GM23338 (cell line): ENCODE data around the gene EED. TPM values are rescaled to one million over a fixed set of nuclear protein-coding genes. Genes with fewer than 3 reads are reported as not detected.

Source experiments
- ATAC-seq: fragments of 200-7000 bp; cut with Tn5 transposase; 3 replicates; pipeline ENCODE4 v1.9.1; 2020
- DNase-seq: peaks from one replicate; pipeline ENCODE4 v3.0.0-alpha.2; 2015; ENCODE audit warnings: low spot score
- H2AFZ ChIP-seq: fragments of 200-600 bp; sonication (generic); 2 replicates; pipeline ENCODE4 v1.8.0; 2016; ENCODE audit warnings: antibody characterized with exemption, mild to moderate bottlenecking, moderate library complexity
- H3F3A ChIP-seq: fragments of 200-600 bp; sonication (generic); replicated peaks from 2 replicates; pipeline ENCODE4 v1.8.0; 2017; ENCODE audit warnings: antibody characterized with exemption, mixed run types, low read depth
- H3K27ac ChIP-seq: fragments of 200-600 bp; sonication (generic); 2 replicates; pipeline ENCODE4 v1.6.1; 2016; ENCODE audit warnings: low read depth
- H3K27me3 ChIP-seq: fragments of 200-600 bp; sonication (generic); 2 replicates; pipeline ENCODE4 v1.8.0; 2016; ENCODE audit warnings: mild to moderate bottlenecking, mixed run types, moderate library complexity; ENCODE audit not compliant: insufficient read depth
- H3K36me3 ChIP-seq: fragments of 200-600 bp; sonication (generic); 2 replicates; pipeline ENCODE4 v1.8.0; 2016; ENCODE audit warnings: mild to moderate bottlenecking; ENCODE audit not compliant: insufficient read depth
- H3K4me1 ChIP-seq: fragments of 200-600 bp; sonication (generic); 2 replicates; pipeline ENCODE4 v1.8.0; 2016; ENCODE audit warnings: mild to moderate bottlenecking, moderate library complexity; ENCODE audit not compliant: insufficient read depth
- H3K4me2 ChIP-seq: fragments of 200-600 bp; sonication (generic); 2 replicates; pipeline ENCODE4 v1.7.1; 2017; ENCODE audit warnings: mixed run types
- H3K4me3 ChIP-seq: fragments of 200-600 bp; sonication (generic); 2 replicates; pipeline ENCODE4 v1.6.1; 2016; ENCODE audit warnings: mixed run types
- H3K79me2 ChIP-seq: fragments of 200-600 bp; sonication (generic); replicated peaks from 2 replicates; pipeline ENCODE4 v1.8.0; 2017; ENCODE audit warnings: mild to moderate bottlenecking; ENCODE audit not compliant: insufficient read depth
- H3K9me2 ChIP-seq: fragments of 200-600 bp; sonication (generic); 2 replicates; pipeline ENCODE4 v1.8.0; 2017; ENCODE audit not compliant: insufficient read depth
- H4K20me1 ChIP-seq: fragments of 200-600 bp; sonication (generic); replicated peaks from 2 replicates; pipeline ENCODE4 v1.8.0; 2017; ENCODE audit warnings: mild to moderate bottlenecking; ENCODE audit not compliant: insufficient read depth
- H3K27ac Mint-ChIP-seq: 2 replicates; pipeline ENCODE4 v1.8.0; 2020; ENCODE audit warnings: inconsistent platforms, mild to moderate bottlenecking, moderate library complexity, mixed read lengths
- H3K27me3 Mint-ChIP-seq: 3 replicates; pipeline ENCODE4 v1.8.0; 2022; ENCODE audit warnings: low read depth, mild to moderate bottlenecking, moderate library complexity, mixed read lengths, inconsistent platforms; ENCODE audit not compliant: insufficient read depth, poor library complexity
- H3K36me3 Mint-ChIP-seq: 3 replicates; pipeline ENCODE4 v1.8.0; 2021; ENCODE audit warnings: low read depth, mild to moderate bottlenecking, inconsistent platforms, moderate library complexity, mixed read lengths
- H3K4me1 Mint-ChIP-seq: 3 replicates; pipeline ENCODE4 v1.8.0; 2020; ENCODE audit warnings: mild to moderate bottlenecking, inconsistent platforms, mixed read lengths
- H3K4me3 Mint-ChIP-seq: 3 replicates; pipeline ENCODE4 v1.8.0; 2021; ENCODE audit warnings: moderate library complexity, mild to moderate bottlenecking, inconsistent platforms, mixed read lengths
- H3K9me3 Mint-ChIP-seq: 3 replicates; pipeline ENCODE4 v1.8.0; 2020; ENCODE audit warnings: moderate library complexity, mild to moderate bottlenecking, inconsistent platforms, mixed read lengths
- CREB1 ChIP-seq: fragments of 250-450 bp; sonication (Bioruptor Pico); IDR thresholded peaks from 2 replicates; pipeline ENCODE4 v1.5.0; 2020; ENCODE audit warnings: low read depth, mild to moderate bottlenecking, moderate library complexity
- ETS1 ChIP-seq: IDR thresholded peaks from 2 replicates; pipeline ENCODE4 v1.6.1; 2016; ENCODE audit warnings: antibody characterized with exemption
- EZH2phosphoT487 ChIP-seq: fragments of 200-600 bp; sonication (generic); IDR thresholded peaks from one replicate; pipeline ENCODE4 v1.8.1; 2018; ENCODE audit warnings: antibody characterized with exemption; ENCODE audit not compliant: unreplicated experiment
- REST ChIP-seq: IDR thresholded peaks from one replicate; pipeline ENCODE4 v1.6.1; 2018; ENCODE audit warnings: antibody characterized with exemption; ENCODE audit not compliant: unreplicated experiment
- ZNF114 ChIP-seq: fragments of 250-450 bp; sonication (Bioruptor Pico); IDR thresholded peaks from 2 replicates; pipeline ENCODE4 v1.5.0; 2020; ENCODE audit warnings: mild to moderate bottlenecking, moderate library complexity
- polyA plus RNA-seq: library from polyadenylated mRNA; unstranded; fragments of >200 nt; fragmentation: Nextera tagmentation; extraction: Ambion mirVana; gene quantifications from 2 replicates; pipeline ENCODE4 v1.2.1, GENCODE V29; 2016
- total RNA-seq: library from RNA; depleted of rRNA; stranded (reverse); fragments of >200 nt; shearing (Covaris generic); gene quantifications from 2 replicates; pipeline ENCODE4 v1.2.3, GENCODE V29; 2014
- TF ChIP-seq, protein P1 (sequence below): fragments of 250-450 bp; sonication (Bioruptor Pico); IDR thresholded peaks from 2 replicates; pipeline ENCODE4 v1.5.0; 2020; ENCODE audit warnings: mild to moderate bottlenecking, moderate library complexity

Gene EED
- total and polyA plus RNA-seq, 2 experiments from 2014 or later = 26.7 to 29.7 TPM

GRCh38 chr11:86197448-86197847 lies 47.1 kb upstream of the EED start (continued):
- TF ChIP-seq, protein P1, sequence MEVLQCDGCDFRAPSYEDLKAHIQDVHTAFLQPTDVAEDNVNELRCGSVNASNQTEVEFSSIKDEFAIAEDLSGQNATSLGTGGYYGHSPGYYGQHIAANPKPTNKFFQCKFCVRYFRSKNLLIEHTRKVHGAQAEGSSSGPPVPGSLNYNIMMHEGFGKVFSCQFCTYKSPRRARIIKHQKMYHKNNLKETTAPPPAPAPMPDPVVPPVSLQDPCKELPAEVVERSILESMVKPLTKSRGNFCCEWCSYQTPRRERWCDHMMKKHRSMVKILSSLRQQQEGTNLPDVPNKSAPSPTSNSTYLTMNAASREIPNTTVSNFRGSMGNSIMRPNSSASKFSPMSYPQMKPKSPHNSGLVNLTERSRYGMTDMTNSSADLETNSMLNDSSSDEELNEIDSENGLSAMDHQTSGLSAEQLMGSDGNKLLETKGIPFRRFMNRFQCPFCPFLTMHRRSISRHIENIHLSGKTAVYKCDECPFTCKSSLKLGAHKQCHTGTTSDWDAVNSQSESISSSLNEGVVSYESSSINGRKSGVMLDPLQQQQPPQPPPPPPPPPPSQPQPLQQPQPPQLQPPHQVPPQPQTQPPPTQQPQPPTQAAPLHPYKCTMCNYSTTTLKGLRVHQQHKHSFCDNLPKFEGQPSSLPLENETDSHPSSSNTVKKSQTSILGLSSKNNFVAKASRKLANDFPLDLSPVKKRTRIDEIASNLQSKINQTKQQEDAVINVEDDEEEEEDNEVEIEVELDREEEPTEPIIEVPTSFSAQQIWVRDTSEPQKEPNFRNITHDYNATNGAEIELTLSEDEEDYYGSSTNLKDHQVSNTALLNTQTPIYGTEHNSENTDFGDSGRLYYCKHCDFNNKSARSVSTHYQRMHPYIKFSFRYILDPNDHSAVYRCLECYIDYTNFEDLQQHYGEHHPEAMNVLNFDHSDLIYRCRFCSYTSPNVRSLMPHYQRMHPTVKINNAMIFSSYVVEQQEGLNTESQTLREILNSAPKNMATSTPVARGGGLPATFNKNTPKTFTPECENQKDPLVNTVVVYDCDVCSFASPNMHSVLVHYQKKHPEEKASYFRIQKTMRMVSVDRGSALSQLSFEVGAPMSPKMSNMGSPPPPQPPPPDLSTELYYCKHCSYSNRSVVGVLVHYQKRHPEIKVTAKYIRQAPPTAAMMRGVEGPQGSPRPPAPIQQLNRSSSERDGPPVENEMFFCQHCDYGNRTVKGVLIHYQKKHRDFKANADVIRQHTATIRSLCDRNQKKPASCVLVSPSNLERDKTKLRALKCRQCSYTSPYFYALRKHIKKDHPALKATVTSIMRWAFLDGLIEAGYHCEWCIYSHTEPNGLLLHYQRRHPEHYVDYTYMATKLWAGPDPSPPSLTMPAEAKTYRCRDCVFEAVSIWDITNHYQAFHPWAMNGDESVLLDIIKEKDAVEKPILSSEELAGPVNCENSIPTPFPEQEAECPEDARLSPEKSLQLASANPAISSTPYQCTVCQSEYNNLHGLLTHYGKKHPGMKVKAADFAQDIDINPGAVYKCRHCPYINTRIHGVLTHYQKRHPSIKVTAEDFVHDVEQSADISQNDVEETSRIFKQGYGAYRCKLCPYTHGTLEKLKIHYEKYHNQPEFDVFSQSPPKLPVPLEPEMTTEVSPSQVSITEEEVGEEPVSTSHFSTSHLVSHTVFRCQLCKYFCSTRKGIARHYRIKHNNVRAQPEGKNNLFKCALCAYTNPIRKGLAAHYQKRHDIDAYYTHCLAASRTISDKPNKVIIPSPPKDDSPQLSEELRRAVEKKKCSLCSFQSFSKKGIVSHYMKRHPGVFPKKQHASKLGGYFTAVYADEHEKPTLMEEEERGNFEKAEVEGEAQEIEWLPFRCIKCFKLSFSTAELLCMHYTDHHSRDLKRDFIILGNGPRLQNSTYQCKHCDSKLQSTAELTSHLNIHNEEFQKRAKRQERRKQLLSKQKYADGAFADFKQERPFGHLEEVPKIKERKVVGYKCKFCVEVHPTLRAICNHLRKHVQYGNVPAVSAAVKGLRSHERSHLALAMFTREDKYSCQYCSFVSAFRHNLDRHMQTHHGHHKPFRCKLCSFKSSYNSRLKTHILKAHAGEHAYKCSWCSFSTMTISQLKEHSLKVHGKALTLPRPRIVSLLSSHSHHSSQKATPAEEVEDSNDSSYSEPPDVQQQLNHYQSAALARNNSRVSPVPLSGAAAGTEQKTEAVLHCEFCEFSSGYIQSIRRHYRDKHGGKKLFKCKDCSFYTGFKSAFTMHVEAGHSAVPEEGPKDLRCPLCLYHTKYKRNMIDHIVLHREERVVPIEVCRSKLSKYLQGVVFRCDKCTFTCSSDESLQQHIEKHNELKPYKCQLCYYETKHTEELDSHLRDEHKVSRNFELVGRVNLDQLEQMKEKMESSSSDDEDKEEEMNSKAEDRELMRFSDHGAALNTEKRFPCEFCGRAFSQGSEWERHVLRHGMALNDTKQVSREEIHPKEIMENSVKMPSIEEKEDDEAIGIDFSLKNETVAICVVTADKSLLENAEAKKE (CRISPR knock-in tag) = no peak
- TF ChIP-seq CREB1 (CRISPR knock-in tag) = no peak

GRCh38 chr11:86198139-86198538 lies 46.4 kb upstream of the EED start:
- Histone ChIP-seq H3K27me3 (peaks cover 20% of the 10 kb centered on the region), H3K36me3 (no peaks in the 10 kb centered on the region), H3K79me2 (no peaks in the 10 kb centered on the region), H3K4me2 (no peak overlapping the region), H3K4me3 (no peak overlapping the region), H3F3A (no peaks in the 10 kb centered on the region), H3K4me1 (no peaks in the 10 kb centered on the region), H4K20me1 (no peaks in the 10 kb centered on the region), H2AFZ (no peak overlapping the region), H3K27ac (no peak overlapping the region), H3K9me2 (no peaks in the 10 kb centered on the region)
- no peak overlapping the region for H3K4me3 Mint-ChIP-seq
- DNase-seq = no peak
- peaks cover 6% of the 10 kb centered on the region; the same call in 2 of the 3 replicates for H3K4me1 Mint-ChIP-seq
- ATAC-seq = no peak
- H3K27me3 Mint-ChIP-seq = no peaks in the 10 kb centered on the region
- H3K27ac Mint-ChIP-seq = no peak overlapping the region
- no peaks in the 10 kb centered on the region for H3K36me3 Mint-ChIP-seq
- no peaks in the 10 kb centered on the region for H3K9me3 Mint-ChIP-seq
- TF ChIP-seq EZH2phosphoT487 (no peak), REST (no peak), ZNF114 (CRISPR knock-in tag) (no peak), ETS1 (no peak)
